CD4-positive, alpha-beta T cell treated with Interleukin-17A for 1 hour (primary cell): ENCODE data around the gene NDUFAF3.

Experiments
- DNase-seq: peaks from one replicate; pipeline ENCODE4 v3.0.0-alpha.2; 2020

The NDUFAF3 gene

GRCh38 chr3:49021813-49022687, at the start of gene NDUFAF3:
Gene NDUFAF3 (plus strand): TSS chr3:49022121. CDS start chr3:49022145, 24 bp downstream.
- DNase-seq = peak; percentile 93

DNA sequence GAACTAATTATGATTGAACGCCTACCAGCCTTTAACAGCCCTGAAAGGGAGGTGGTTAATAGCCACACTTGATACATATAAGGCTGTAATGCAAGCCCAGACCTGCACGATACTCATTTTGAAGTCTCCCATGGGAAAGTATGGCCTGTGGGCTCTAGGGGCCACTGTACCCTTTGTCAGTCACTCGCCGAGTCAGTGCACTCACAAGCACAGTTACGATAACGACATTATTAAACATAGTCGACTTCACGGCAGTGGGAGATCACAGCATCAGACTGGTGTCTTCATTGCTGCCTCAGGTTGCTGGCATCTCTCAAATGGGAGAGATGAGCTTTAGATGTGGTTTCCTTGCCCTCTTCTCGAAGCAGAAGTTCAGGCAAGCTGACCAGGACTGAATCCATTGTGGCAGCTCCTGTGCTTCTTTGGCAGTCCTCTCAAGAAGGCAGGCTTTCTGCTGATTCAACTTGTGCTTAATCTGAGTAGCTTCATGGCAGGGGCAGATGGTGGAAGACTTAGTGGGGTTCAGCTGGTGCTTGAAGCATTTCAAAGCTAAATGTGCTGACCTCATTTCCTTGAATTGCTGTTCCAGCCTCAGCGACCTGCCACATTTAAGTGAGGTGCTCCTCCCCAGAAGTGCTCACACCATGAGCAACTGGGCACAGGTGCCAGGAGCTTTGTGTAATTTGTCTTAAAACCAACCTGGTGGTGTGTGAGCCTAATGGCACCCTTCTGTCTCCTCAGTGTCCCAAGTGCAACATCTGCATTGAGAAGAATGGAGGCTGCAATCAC, 47.7 kb upstream of the NDUFAF3 start:
- DNase-seq = no peak

GRCh38 chr3:48979451-48979850, 42.5 kb upstream of the NDUFAF3 start:
- DNase-seq = no peak

- DNase-seq = no peak
Observed at GRCh38 chr3:48980295-48980694, 41.6 kb upstream of the NDUFAF3 start.

GRCh38 chr3:48982016-48982415, 39.9 kb upstream of the NDUFAF3 start:
- DNase-seq = no peak

GRCh38 chr3:48982686-48983085, 39.2 kb upstream of the NDUFAF3 start:
- no peak for DNase-seq

DNA sequence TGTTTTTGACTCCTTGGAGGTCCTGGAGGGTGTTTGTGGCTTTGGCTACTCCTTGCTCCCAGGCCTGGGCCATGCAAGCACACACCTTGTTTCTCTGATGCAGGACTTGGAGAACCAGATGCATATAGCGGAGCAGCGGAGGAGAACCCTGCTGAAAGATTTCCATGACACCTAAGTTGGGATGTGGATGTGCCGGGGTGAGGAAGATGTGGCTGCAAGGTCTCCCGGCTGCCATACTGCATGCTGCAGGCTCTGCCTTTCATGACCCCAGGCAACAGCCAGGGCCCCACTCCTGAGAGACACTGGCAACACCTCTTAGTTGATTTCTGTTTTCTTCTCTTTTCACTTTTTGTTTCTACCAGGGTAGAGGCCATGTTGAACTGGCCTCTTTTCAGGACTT, 38.8 kb upstream of the NDUFAF3 start:
- DNase-seq = no peak

- no peak for DNase-seq
Observed at GRCh38 chr3:48984663-48985062, 37.3 kb upstream of the NDUFAF3 start.

DNA sequence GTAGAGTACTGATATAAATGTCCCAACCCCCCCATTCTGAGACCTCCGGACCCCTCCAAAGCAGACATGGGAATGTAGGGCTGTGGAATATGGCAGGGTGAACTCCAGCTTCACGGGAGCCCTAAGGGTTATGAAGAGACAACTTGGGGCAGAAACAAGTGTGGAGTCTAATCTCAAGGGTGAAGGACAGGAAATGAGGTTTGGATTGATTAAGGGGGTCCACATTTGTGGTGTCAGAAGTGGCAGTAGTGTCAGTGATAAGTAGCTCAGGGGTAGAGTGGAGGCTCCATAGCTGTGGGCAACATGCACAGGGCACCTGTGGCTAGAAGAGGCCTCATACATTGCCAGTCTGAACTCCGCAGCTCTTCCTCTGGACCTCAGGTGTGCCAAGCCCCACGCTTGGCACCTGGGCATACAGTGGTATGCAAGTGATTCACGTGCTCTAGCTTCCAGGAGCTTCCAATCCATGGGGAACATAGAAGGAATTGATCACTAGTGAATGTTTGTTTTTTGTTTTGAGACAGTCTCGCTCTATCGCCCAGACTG, 36.0 kb upstream of the NDUFAF3 start:
- DNase-seq = no peak

DNA sequence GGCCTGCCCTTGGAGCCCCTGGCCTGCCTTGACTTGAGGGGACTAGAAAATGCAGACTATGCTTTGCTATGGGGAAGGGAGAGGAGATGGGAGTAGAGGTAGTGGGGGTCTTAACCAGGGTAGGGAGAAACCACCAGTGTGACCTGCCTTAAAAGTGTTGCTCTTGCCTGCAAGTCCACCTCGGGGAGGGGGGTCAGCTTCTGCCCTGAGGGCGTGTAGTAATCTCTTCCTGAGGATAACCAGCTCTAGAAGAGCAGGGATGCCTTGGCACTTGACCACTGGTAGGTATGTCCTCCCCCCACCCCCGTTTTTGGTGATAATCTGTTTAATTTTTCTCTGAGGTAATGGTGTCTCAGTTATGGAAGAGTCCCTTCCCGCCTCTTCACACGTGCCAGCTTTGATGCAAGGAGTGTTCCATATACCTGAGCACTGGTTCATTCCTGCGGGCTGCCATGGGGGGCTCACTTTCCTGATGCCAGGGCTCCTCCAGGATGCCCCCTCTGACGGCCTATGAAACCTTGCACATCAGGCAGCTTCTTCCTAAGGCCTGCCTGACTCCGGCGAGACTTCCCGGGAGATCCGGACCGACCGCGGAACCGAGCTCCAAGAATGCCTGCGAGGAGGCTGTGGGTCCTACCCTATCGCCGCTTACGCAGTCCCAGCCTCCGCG, 32.7 kb upstream of the NDUFAF3 start:
- no peak for DNase-seq

GRCh38 chr3:48989796-48990635, 31.9 kb upstream of the NDUFAF3 start, which contains the start of gene P4HTM:
Gene P4HTM (plus strand): TSS chr3:48990241. CDS start chr3:48990257, 16 bp downstream.
- DNase-seq = peak; percentile 73

DNA sequence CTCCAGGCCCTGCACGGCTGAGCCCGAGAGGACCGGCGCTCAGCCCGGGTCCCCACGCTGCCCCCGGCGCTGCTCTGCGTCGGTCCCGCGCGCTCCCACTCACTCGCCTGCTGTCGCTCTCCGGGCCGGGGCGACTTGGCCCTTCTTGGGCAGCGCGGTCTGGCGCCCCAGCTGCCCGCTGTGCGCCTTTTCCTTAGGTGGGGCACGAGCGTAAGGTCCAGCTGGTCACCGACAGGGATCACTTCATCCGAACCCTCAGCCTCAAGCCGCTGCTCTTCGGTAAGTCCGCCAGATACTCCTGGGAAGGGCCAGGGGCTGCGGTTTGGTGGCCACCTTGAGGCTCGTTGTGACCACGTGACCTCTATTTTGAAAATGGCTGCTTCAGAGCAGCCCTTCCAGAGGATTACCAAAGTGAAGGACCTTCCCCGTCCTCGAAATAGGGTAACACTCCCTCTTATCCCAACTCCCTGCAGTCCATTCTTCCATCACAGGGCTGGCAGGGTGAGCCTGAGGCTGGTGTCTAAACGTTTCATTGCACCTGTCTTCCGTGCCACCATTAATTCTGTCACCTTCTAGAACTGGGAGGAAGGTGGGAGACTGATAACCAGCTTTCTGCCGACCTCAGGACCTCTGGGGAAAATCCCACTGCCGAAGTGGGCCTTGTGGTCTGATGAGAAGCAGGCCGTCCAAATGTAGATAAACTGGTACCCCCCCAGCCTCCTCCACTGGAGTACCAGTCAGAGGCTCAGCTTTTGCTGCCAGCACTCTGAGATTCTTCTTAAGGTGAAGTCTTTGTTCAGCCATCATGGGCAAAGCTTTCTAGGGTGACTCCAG, 31.1 kb upstream of the NDUFAF3 start:
- DNase-seq = peak; percentile 49

- no peak for DNase-seq
Observed at GRCh38 chr3:48991851-48992545, 29.9 kb upstream of the NDUFAF3 start.

DNA sequence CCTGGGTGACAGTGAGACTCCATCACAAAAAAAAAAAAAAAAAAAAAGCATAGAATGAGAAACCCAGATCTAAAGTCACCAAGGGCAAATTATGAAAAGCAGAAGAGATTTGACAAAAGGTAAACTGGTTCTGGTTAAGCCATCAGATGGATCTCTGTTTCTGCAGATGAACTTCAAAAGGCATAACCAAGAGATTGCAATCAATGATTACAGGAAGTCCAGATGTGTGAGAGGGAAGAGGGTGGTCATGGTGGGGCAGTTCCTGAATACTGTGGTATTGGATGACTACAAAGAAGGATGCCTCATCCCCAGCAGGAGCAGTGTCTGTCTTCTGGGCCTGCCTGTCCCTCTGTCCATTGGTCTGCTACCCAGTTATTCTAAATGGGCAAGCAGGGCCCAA, 28.1 kb upstream of the NDUFAF3 start:
- no peak for DNase-seq

DNA sequence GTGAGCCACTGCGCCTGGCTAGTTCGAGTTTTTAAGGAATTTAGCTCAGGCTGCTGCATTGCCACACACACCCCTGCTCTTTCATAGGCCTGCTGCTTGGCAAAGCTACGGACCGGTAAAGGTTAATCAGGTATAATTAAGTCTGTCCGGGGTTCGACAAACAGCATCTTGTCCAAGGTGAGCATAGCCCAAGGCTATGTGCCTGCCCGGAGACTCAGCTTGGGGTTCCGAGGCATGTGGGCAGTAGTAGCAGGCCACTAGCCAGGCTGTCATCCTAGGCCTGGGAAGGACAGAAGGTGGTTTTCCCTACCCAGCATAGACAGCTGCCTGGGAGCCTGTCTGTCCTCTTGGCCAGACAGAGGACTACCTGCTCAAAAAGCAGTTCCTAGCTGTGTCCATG, 25.3 kb upstream of the NDUFAF3 start:
- DNase-seq = no peak

GRCh38 chr3:48997102-48997635, 24.8 kb upstream of the NDUFAF3 start:
- no peak for DNase-seq

- DNase-seq = no peak
Observed at GRCh38 chr3:48997714-48998637, 23.9 kb upstream of the NDUFAF3 start.

DNA sequence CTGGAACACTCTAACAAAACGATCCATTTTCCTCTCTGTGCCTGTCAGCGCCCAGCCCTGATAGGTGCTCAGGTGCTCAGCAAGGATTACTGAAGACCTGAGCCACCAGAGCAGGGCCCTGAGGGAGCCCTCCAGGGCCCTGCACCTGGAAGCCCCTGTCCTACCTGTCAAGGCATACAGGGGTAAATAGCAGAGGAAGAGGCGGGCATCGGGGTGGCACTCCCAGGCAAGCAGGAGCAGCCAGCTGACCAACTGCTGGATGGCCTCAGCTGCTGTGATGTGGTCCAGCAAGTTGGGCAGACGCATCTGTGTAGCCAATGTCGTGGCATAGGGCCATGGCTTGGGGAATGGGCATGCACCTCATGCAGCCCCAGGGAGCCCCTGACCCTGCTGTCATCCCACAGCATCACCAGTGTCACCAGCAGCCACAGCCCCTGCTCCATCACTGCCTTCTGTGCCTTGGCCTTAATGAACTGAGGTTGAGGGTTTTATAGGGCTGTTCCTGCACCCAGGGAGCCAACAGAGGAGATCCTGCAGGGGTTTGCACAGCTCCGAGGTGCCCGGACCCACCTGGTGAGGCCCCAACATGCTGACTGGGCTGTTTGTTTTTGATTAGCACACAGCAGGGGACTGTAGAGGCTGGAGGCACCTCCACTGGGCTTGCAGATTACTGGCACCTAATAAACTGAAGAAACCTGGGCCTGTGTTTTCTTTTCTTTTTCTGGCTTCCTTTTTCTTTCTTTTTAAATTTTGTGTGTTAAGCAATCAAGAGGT, 22.6 kb upstream of the NDUFAF3 start:
- DNase-seq = no peak
